22Rv1 (cell line): ENCODE data around the gene PLA2G4D.

Experiments
- H3K27ac ChIP-seq: fragments of 450-650 bp; 2 replicates; pipeline ENCODE4 v1.5.1; 2017
- CTCF ChIP-seq: fragments of 450-650 bp; IDR thresholded peaks from 2 replicates; pipeline ENCODE4 v1.5.1; 2017; ENCODE audit warnings: mild to moderate bottlenecking
- ZFX ChIP-seq: fragments of 450-650 bp; IDR thresholded peaks from 2 replicates; pipeline ENCODE4 v1.6.1; 2017; ENCODE audit warnings: antibody characterized with exemption, borderline replicate concordance

Gene PLA2G4D

GRCh38 chr15:42089942-42090341, 4.4 kb downstream of the PLA2G4D start:
- TF ChIP-seq ZFX (no peak), CTCF (no peak)
- no peak overlapping the region for H3K27ac ChIP-seq

GRCh38 chr15:42088801-42089640, 5.3 kb downstream of the PLA2G4D start:
- no peak for TF ChIP-seq ZFX
- no peak for TF ChIP-seq CTCF
- no peak overlapping the region for H3K27ac ChIP-seq

GRCh38 chr15:42087926-42088800, 6.2 kb downstream of the PLA2G4D start:
- no peak overlapping the region for H3K27ac ChIP-seq
- TF ChIP-seq CTCF = no peak
- TF ChIP-seq ZFX = no peak

- TF ChIP-seq CTCF = no peak
- no peak for TF ChIP-seq ZFX
Measured at GRCh38 chr15:42087460-42087859, 6.9 kb downstream of the PLA2G4D start.

GRCh38 chr15:42085721-42086120, 8.6 kb downstream of the PLA2G4D start:
- H3K27ac ChIP-seq = no peak overlapping the region
- TF ChIP-seq CTCF (no peak), ZFX (no peak)

More at GRCh38 chr15:42087460-42087859, 6.9 kb downstream of the PLA2G4D start:
- H3K27ac ChIP-seq = no peak overlapping the region

GRCh38 chr15:42085236-42085605, 9.1 kb downstream of the PLA2G4D start:
- TF ChIP-seq CTCF (no peak), ZFX (no peak)
- H3K27ac ChIP-seq = no peak overlapping the region
